Motor neuron (in vitro differentiated cells): ENCODE data around the gene STARD7. TPM values are rescaled to one million over a fixed set of nuclear protein-coding genes. Genes with fewer than 3 reads are reported as not detected.
"Not testable (repeated sequence)": the region's sequence is repeated elsewhere in the genome, so short reads cannot be mapped to it uniquely, and the experiment has no call there.

Source experiments
- ATAC-seq, 8 experiments: fragments of 200-7000 bp; cut with Tn5 transposase; replicated peaks in 6 of 8; 2 replicates each; pipeline ENCODE4 v1.8.0; 2021; ENCODE audit warnings: mild to moderate bottlenecking in 8 of 8, moderate library complexity in 8 of 8
- H3K27ac ChIP-seq, 2 donors: fragments of 250-450 bp; sonication (Bioruptor Pico); 2 replicates each; pipeline ENCODE4 v1.9.0; 2021; ENCODE audit warnings: antibody characterized with exemption in 2 of 2, mild to moderate bottlenecking in 2 of 2, moderate library complexity in 1 of 2
- H3K4me1 ChIP-seq, 2 donors: fragments of 250-450 bp; sonication (Bioruptor Pico); replicated peaks in 1 of 2; 2 replicates each; pipeline ENCODE4 v1.6.1; 2021; ENCODE audit warnings: antibody characterized with exemption in 2 of 2, mild to moderate bottlenecking in 2 of 2, moderate library complexity in 1 of 2
- H3K4me3 ChIP-seq, 5 donors: fragments of 250-450 bp; sonication (Bioruptor Pico); 2 replicates each; pipeline ENCODE4 v1.9.0; 2021; ENCODE audit warnings: antibody characterized with exemption in 5 of 5, mild to moderate bottlenecking in 5 of 5, moderate library complexity in 4 of 5
- WGBS, 10 experiments: fragments of 450-650 bp; shearing (Covaris generic); methylation state at CpG; one replicate each; pipeline ENCODE4 v1.0.0; 2022; 5-methylcytosine and 5-hydroxymethylcytosine counted together
- in situ Hi-C, 9 experiments: fragments of 400-800 bp; cut with MboI; loops; one replicate each; pipeline ENCODE4 v1.15.0; 2021; ENCODE audit warnings: low sequenced_read_pairs in 9 of 9, low pct_unique_long_range_greater_than_20kb in 2 of 9; ENCODE audit not compliant: unreplicated experiment in 9 of 9
- total RNA-seq, 8 experiments: library from RNA; unstranded; fragments of 300-600 nt; gene quantifications; 2 replicates each; pipeline versions ENCODE4 v1.2.3 to v1.2.4, GENCODE V29; 2022

Gene STARD7, protein sequence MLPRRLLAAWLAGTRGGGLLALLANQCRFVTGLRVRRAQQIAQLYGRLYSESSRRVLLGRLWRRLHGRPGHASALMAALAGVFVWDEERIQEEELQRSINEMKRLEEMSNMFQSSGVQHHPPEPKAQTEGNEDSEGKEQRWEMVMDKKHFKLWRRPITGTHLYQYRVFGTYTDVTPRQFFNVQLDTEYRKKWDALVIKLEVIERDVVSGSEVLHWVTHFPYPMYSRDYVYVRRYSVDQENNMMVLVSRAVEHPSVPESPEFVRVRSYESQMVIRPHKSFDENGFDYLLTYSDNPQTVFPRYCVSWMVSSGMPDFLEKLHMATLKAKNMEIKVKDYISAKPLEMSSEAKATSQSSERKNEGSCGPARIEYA
- 100 to 1,000 TPM in 4 of 8 experiments, 10 to 100 TPM in 4; 54.5 to 134 (median 100) TPM for total RNA-seq

GRCh38 chr2:96208143-96209010 lies at the start of gene STARD7:
Gene STARD7 (minus strand): TSS chr2:96208827. CDS start chr2:96208434, 393 bp downstream.
- Histone ChIP-seq H3K4me3 (peak within 1 kb of the TSS; percentile 61 to 95 (median 79)), H3K27ac (peak within 1 kb of the TSS; percentile 89 to 95), H3K4me1 (peaks cover 23 to 25% of the 10 kb centered on the region in 2 donors)
- in situ Hi-C loops, result no loop called here
- peak; percentile 87 to 94 (median 91) for ATAC-seq
- WGBS, 10 experiments, result 0% methylated on average over 1 to 9 of the region's 100 CpGs; no CpG with 5 or more reads in 6 of the 10 experiments

GRCh38 chr2:96257744-96258143 lies 49.1 kb upstream of the STARD7 start:
- H3K4me3 ChIP-seq, ATAC-seq, H3K27ac ChIP-seq: not testable (repeated sequence)
- peaks cover 28 to 29% of the 10 kb centered on the region in 2 donors for H3K4me1 ChIP-seq
- WGBS, 10 experiments, result 93 to 100% (median 100%) methylated on average over 1 to 3 of the region's 3 CpGs; no CpG with 5 or more reads in 3 of the 10 experiments
- in situ Hi-C loops, result loop anchor here in 1 of 9 experiments (25.0 kb wide), 1 partner anchor 245 kb away; no protein-coding TSS in a partner anchor

GRCh38 chr2:96256611-96257113 lies 48.0 kb upstream of the STARD7 start:
- ATAC-seq, result no peak
- no peak overlapping the region for H3K4me3 ChIP-seq
- in situ Hi-C loops, result loop anchor here in 1 of 9 experiments (25.0 kb wide), 1 partner anchor 244 kb away; no protein-coding TSS in a partner anchor
- H3K27ac ChIP-seq, result no peak overlapping the region
- 79 to 100% (median 93%) methylated on average over 1 to 6 of the region's 6 CpGs for WGBS, 10 experiments
- H3K4me1 ChIP-seq, result peaks cover 28 to 32% of the 10 kb centered on the region in 2 donors

DNA sequence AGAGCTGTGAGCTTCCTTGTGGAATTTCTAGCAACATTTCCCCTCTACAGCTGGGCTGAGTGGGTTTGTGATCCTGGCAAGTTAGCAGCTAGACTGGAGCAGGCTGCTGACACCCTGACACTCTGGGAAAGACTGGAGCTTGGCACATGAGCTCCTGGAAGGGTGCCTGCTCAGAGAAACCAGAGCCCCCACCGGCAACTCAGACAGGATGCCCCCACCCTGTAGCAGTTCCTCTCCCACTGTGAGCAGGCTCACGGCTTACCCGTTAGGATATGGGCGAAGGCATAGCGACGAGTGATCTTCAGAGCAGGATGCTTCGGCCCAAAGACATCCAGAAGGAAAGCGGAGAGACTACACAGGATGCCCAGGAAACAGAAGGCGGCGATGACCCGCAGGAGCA lies 45.9 kb upstream of the STARD7 start:
- Histone ChIP-seq H3K27ac (no peak overlapping the region), H3K4me3 (no peak overlapping the region), H3K4me1 (peaks cover 14 to 27% of the 10 kb centered on the region in 2 donors)
- WGBS, 10 experiments, result 100% methylated on average over 1 of the region's 11 CpGs; no CpG with 5 or more reads in 9 of the 10 experiments
- in situ Hi-C loops, result loop anchor here in 1 of 9 experiments (25.0 kb wide), 1 partner anchor 242 kb away; no protein-coding TSS in a partner anchor
- ATAC-seq, result no peak

DNA sequence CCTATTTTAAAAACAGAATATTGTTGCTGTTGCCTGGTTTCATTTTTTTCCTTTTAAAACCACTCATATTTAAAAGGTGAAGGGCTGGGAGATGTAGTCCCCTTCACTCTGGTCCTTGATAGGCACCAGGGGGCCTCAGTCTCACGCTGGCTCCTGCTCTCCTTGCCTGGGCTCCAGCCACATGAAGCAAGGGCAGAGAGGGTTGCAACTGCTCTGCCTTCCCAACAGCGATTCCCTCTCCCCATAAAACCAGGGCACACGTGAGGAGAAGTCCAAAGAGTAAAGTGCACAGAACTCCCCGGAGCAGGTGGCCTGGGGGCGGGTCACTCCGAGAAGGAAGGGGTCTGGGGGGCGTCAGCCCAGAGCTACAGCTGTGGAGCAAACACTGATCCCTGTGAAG lies 44.4 kb upstream of the STARD7 start:
- ATAC-seq, result no peak
- Histone ChIP-seq H3K4me1 (peaks cover 0 to 12% of the 10 kb centered on the region in 2 donors), H3K27ac (no peak overlapping the region), H3K4me3 (no peak overlapping the region)
- WGBS, 10 experiments, result 90 to 100% (median 100%) methylated on average over 1 to 2 of the region's 7 CpGs; no CpG with 5 or more reads in 6 of the 10 experiments
- in situ Hi-C loops, result loop anchor here in 1 of 9 experiments (25.0 kb wide), 1 partner anchor 241 kb away; no protein-coding TSS in a partner anchor

DNA sequence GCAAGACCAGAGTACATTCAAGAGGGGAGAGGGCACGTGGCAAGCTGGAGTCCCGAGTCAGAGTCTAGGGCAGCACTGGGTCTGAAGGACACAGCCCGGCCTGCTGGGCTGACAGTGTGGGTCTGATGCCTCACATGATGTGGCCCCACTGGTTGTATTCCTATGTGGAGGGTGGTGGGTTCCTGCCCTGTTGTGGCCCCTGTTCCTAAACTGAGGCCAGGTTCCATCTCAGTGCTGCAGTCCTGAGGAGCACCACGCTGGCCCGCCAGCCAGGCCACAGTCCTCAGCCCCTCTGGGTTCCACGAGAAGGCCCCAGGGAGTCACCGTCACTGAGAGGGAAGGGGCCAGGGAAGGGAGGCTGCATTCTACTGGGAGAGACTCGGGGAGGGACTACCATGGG lies 43.9 kb upstream of the STARD7 start:
- Histone ChIP-seq H3K27ac (no peak overlapping the region), H3K4me3 (no peak overlapping the region), H3K4me1 (peaks cover 0 to 12% of the 10 kb centered on the region in 2 donors)
- in situ Hi-C loops, result loop anchor here in 1 of 9 experiments (25.0 kb wide), 1 partner anchor 240 kb away; no protein-coding TSS in a partner anchor
- ATAC-seq, result no peak
- 40 to 100% (median 94%) methylated on average over 1 to 4 of the region's 8 CpGs; no CpG with 5 or more reads in 4 of the 10 experiments for WGBS, 10 experiments

- peaks cover 0 to 12% of the 10 kb centered on the region in 2 donors for H3K4me1 ChIP-seq
- no peak overlapping the region for H3K4me3 ChIP-seq
- WGBS, 10 experiments, result 0 to 81% (median 37%) methylated on average over 1 to 4 of the region's 6 CpGs
- in situ Hi-C loops, result loop anchor here in 1 of 9 experiments (25.0 kb wide), 1 partner anchor 240 kb away; no protein-coding TSS in a partner anchor
- peak in 7 of 8 experiments; percentile 28 to 97 (median 93) for ATAC-seq
- H3K27ac ChIP-seq, result peak overlapping the region in 1 of 2 donors; percentile 4
Measured at GRCh38 chr2:96251721-96252292, 43.2 kb upstream of the STARD7 start.

GRCh38 chr2:96250188-96250587 lies 41.6 kb upstream of the STARD7 start:
- no peak for ATAC-seq
- H3K27ac ChIP-seq, result no peak overlapping the region
- H3K4me3 ChIP-seq, result no peak overlapping the region
- in situ Hi-C loops, result loop anchor here in 1 of 9 experiments (25.0 kb wide), 1 partner anchor 238 kb away; no protein-coding TSS in a partner anchor
- peaks cover 0 to 12% of the 10 kb centered on the region in 2 donors for H3K4me1 ChIP-seq
- 60 to 100% (median 87%) methylated on average over 1 to 6 of the region's 6 CpGs; no CpG with 5 or more reads in 4 of the 10 experiments for WGBS, 10 experiments

- 0 to 96% (median 40%) methylated on average over 2 to 8 of the region's 9 CpGs; no CpG with 5 or more reads in 5 of the 10 experiments for WGBS, 10 experiments
- peak in 3 of 8 experiments; percentile 66 to 93 (median 89) for ATAC-seq
- in situ Hi-C loops, result loop anchor here in 1 of 9 experiments (25.0 kb wide), 1 partner anchor 237 kb away; no protein-coding TSS in a partner anchor
- no peak overlapping the region for H3K27ac ChIP-seq
- no peak overlapping the region for H3K4me3 ChIP-seq
- peaks cover 0 to 12% of the 10 kb centered on the region in 2 donors for H3K4me1 ChIP-seq
Measured at GRCh38 chr2:96249654-96250053, 41.0 kb upstream of the STARD7 start.

DNA sequence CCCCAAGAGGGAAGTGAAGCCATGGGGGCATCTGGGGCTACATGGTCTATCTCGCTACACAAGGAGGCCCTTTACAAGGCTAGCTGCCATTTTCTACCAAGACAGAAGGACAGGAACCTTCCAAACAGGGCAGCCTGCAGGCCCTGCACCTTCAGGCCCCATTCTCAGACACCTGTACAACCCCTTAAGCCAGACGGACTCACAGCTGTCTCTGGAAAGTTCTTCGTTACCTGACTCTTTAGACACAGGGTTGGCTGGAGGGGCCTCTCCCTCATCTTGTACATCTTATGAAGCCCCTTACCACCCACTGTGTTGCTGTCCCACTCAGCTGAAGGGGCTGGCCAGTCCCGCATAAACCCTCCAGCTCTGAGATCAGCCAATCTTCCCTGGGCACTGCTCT lies 40.0 kb upstream of the STARD7 start:
- Histone ChIP-seq H3K27ac (no peak overlapping the region), H3K4me1 (peaks cover 0 to 12% of the 10 kb centered on the region in 2 donors), H3K4me3 (no peak overlapping the region)
- WGBS, 10 experiments, result 62 to 100% (median 90%) methylated on average over 1 to 3 of the region's 4 CpGs; no CpG with 5 or more reads in 5 of the 10 experiments
- in situ Hi-C loops, result no loop called here
- no peak for ATAC-seq

DNA sequence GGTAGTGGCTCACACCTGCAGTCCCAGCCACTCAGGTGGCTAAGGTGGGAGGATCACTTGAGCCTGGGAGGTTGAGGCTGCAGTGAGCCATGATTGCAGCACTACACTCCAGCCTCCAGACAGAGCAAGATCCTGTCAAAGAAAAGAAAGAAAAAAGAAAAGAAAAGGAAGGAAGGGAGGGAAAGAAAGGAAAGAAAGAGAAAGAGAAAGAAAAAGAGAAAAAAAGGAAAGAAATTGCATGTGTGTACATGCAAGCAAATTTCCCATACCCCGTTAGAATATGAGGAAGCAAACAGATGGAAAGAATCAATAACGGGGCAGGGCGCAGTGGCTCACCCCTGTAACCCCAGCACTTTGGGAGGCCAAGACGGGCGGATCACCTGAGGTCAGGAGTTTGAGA lies 39.3 kb upstream of the STARD7 start:
- WGBS, 10 experiments, result 33 to 90% (median 84%) methylated on average over 2 to 5 of the region's 5 CpGs; no CpG with 5 or more reads in 3 of the 10 experiments
- peaks cover 0 to 12% of the 10 kb centered on the region in 2 donors for H3K4me1 ChIP-seq
- H3K4me3 ChIP-seq, result no peak overlapping the region
- H3K27ac ChIP-seq, result no peak overlapping the region
- ATAC-seq, result no peak
- in situ Hi-C loops, result no loop called here

DNA sequence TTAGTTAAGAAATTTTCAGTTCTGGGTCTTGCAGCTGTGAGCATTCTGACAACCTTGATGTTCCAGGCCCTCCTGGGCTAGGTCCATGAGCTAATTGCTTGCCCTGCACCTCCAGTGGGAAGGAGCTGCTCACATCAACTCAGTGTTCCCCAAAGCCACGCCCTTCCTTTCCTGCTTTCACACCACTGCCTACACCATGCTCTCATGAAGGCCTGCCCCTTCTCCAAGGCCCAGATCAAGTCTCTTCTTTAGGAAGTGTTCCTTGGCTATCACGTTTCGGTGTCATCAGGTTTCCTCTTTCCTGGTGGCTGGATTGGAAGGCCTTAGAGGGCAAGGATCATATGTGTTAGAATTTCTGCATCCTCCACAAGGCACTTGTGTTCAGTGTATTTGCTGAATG lies 38.4 kb upstream of the STARD7 start:
- H3K4me3 ChIP-seq, result no peak overlapping the region
- H3K4me1 ChIP-seq, result peaks cover 0 to 12% of the 10 kb centered on the region in 2 donors
- ATAC-seq, result peak in 2 of 8 experiments; percentile 12 to 23
- in situ Hi-C loops, result no loop called here
- WGBS, 10 experiments, result 80 to 91% (median 86%) methylated on average over 1 to 3 of the region's 3 CpGs; no CpG with 5 or more reads in 7 of the 10 experiments
- no peak overlapping the region for H3K27ac ChIP-seq
